SK-N-SH (cell line): ENCODE results near the gene FRYL.

Experiments
- FOXJ3 ChIP-seq: sonication (generic); formaldehyde crosslinking; IDR thresholded peaks from 2 replicates; pipeline ENCODE4 v1.5.1; 2020; ENCODE audit warnings: mild to moderate bottlenecking, missing genetic modification reagents
- TCF12 ChIP-seq: IDR thresholded peaks from 2 replicates; pipeline ENCODE4 v1.4.0; 2012
- TF ChIP-seq, protein P1 (sequence below): fragments of 200-600 bp; sonication (generic); IDR thresholded peaks from 2 replicates; pipeline ENCODE4 v1.6.1; 2017; ENCODE audit warnings: antibody characterized with exemption, mild to moderate bottlenecking, moderate library complexity

GRCh38 chr4:48693856-48694574, 86.1 kb downstream of the FRYL start:
- TF ChIP-seq FOXJ3 (no peak), TCF12 (no peak)
- TF ChIP-seq, protein P1, sequence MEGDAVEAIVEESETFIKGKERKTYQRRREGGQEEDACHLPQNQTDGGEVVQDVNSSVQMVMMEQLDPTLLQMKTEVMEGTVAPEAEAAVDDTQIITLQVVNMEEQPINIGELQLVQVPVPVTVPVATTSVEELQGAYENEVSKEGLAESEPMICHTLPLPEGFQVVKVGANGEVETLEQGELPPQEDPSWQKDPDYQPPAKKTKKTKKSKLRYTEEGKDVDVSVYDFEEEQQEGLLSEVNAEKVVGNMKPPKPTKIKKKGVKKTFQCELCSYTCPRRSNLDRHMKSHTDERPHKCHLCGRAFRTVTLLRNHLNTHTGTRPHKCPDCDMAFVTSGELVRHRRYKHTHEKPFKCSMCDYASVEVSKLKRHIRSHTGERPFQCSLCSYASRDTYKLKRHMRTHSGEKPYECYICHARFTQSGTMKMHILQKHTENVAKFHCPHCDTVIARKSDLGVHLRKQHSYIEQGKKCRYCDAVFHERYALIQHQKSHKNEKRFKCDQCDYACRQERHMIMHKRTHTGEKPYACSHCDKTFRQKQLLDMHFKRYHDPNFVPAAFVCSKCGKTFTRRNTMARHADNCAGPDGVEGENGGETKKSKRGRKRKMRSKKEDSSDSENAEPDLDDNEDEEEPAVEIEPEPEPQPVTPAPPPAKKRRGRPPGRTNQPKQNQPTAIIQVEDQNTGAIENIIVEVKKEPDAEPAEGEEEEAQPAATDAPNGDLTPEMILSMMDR: no peak
